ENCODE measurements around the gene GCN1. TPM values are rescaled to one million over a fixed set of nuclear protein-coding genes. Genes with fewer than 3 reads are reported as not detected.

The GCN1 gene
- total and polyA plus RNA-seq, 11 donors = 7.2 to 51.7 (median 33.7) TPM

DNA sequence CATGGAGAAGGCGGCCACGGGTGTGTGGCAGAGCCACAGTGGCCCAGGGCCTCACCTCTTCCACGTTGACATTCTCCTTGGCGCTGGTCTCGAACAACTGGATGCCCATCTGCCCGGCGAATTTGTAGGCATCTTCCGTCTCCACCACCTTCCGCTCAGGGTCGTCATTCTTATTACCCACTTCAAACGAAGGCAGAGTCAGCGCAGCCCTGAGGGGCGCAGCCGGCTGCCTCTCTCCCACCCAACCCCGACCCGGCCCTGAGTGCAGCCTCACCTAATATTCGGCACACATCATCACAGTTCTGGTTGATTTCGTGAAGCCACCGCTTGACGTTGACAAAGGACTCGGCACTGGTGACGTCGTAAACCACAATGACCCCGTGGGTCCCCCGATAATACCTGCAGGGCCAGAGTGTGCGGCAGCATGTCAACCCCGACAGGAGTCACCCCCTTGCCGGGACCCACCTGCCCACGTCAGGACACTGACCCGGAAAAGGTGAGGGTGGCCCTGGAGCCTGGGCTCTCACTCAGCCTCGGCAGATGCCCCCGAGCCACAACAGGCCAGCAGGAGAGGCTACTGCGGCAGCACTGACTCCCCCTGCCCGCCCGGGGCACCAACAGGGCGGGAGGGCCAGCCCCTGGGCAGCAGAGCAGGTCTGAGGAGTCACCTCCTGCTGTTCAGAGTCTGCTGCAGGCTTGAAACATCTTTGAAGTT lies 95.6 kb downstream of the GCN1 start:
- Histone ChIP-seq H3K27me3 (no peaks in the 10 kb centered on the region), H3K9me3 (no peaks in the 10 kb centered on the region), H3K27ac (no peak overlapping the region), H3K4me1 (peaks cover 7 to 45% (median 32%) of the 10 kb centered on the region in 12 donors), H3K4me3 (no peak overlapping the region), H3K36me3 (peaks cover 0 to 100% (median 58%) of the 10 kb centered on the region in 9 donors)
- DNase-seq (peak in 1 of 5 donors; percentile 51), ATAC-seq (no peak)
- intact Hi-C loops (cut with DNase I) = no loop called here
- TF ChIP-seq POLR2A (IDR thresholded peaks at IDR 0.05) = no peak
- TF ChIP-seq, protein P1, sequence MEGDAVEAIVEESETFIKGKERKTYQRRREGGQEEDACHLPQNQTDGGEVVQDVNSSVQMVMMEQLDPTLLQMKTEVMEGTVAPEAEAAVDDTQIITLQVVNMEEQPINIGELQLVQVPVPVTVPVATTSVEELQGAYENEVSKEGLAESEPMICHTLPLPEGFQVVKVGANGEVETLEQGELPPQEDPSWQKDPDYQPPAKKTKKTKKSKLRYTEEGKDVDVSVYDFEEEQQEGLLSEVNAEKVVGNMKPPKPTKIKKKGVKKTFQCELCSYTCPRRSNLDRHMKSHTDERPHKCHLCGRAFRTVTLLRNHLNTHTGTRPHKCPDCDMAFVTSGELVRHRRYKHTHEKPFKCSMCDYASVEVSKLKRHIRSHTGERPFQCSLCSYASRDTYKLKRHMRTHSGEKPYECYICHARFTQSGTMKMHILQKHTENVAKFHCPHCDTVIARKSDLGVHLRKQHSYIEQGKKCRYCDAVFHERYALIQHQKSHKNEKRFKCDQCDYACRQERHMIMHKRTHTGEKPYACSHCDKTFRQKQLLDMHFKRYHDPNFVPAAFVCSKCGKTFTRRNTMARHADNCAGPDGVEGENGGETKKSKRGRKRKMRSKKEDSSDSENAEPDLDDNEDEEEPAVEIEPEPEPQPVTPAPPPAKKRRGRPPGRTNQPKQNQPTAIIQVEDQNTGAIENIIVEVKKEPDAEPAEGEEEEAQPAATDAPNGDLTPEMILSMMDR (IDR thresholded peaks at IDR 0.05) = no peak
- WGBS, 4 donors = 94 to 98% (median 95%) methylated on average over 29 to 36 of the region's 36 CpGs

DNA sequence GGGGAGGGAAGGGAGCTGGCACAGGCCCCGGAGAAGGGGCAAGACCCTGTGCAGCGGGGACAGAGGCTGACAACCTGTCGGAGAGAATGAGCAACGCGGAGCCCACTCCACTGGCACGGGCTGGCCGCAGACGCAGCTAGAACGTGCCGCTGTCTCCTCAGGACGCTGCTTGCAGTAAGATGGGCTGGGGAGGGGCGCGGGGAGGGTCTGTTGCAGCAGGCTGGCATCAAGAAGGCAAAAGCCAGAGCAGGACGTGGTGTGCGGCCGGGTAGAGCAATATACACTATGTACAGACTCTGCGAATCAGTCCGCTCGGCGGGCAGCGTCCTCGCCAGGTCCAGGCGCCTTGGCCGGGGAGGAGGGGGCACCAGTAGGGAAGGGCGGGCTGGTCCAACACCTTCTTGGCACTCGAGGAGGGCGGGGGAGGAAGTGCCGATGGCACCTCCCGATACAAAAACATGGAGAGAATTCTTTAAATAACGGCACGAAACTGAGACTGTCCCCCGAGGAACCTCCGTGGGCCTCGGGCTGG lies 97.8 kb downstream of the GCN1 start:
- Histone ChIP-seq H3K27me3 (no peaks in the 10 kb centered on the region), H3K4me1 (peaks cover 0 to 39% (median 18%) of the 10 kb centered on the region in 12 donors), H3K4me3 (no peak overlapping the region), H3K36me3 (peaks cover 0 to 96% (median 49%) of the 10 kb centered on the region in 9 donors), H3K9me3 (no peaks in the 10 kb centered on the region), H3K27ac (no peak overlapping the region)
- WGBS, 4 donors = 90 to 92% (median 91%) methylated on average over 34 of the region's 34 CpGs
- ATAC-seq (no peak), DNase-seq (peak in 1 of 5 donors; percentile 58)
- intact Hi-C loops (cut with DNase I) = no loop called here
- TF ChIP-seq POLR2A (IDR thresholded peaks at IDR 0.05) = no peak
- TF ChIP-seq, protein P1 (IDR thresholded peaks at IDR 0.05) = no peak

DNA sequence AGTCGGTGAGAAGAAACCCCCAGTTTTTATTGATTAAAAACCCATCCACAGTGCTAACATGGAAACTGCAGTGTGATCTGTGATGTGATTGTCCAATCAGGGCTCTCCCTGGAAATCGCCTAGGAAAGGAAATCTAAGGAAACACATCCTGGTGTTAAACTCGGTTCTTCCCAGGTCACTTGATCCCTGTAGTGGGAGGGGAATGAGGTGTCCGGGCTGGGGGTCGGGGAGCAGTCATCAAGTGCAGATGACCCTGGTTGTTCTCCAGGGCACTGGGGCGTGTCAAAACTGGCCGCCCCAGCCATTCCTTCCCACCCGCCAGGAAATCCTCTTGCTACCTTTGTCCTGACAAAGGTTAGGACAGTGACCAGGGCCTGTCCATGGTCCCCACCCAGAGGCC lies 98.8 kb downstream of the GCN1 start:
- Histone ChIP-seq H3K4me3 (no peak overlapping the region), H3K9me3 (no peaks in the 10 kb centered on the region), H3K36me3 (peaks cover 0 to 91% (median 49%) of the 10 kb centered on the region in 9 donors), H3K27me3 (no peaks in the 10 kb centered on the region), H3K4me1 (peaks cover 0 to 29% (median 8%) of the 10 kb centered on the region in 12 donors), H3K27ac (no peak overlapping the region)
- DNase-seq = peak in 3 of 5 donors; percentile 13 to 37 (median 20)
- ATAC-seq = no peak
- intact Hi-C loops (cut with DNase I) = no loop called here
- TF ChIP-seq POLR2A (IDR thresholded peaks at IDR 0.05) = no peak
- TF ChIP-seq, protein P1 (IDR thresholded peaks at IDR 0.05) = no peak
- 59 to 75% (median 66%) methylated on average over 8 of the region's 8 CpGs for WGBS, 4 donors

DNA sequence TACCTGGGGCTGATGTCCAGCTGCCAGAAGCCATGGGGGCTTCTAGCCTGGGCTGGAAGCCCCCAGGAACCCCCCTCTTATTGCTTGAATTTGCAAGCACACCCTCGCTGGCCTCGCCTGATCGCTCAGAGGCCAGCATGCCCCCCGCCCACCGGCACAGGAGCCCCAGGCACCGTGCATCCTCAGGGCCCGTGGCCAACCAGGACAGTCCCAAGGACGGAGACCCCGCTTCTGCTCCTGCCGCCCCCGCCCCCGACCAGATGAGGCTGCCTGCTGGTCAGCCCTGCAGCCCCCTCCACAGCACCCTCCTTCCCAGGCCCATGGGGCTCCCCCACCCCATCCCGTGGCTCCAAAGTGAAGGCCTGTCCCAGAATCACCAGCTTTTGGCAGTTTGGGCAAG lies 99.2 kb downstream of the GCN1 start:
- Histone ChIP-seq H3K36me3 (peaks cover 0 to 87% (median 49%) of the 10 kb centered on the region in 9 donors), H3K27ac (no peak overlapping the region), H3K27me3 (no peaks in the 10 kb centered on the region), H3K9me3 (no peaks in the 10 kb centered on the region), H3K4me3 (no peak overlapping the region), H3K4me1 (peaks cover 0 to 25% (median 4%) of the 10 kb centered on the region in 12 donors)
- DNase-seq = peak in 1 of 5 donors; percentile 40
- 91 to 97% (median 95%) methylated on average over 5 to 13 of the region's 13 CpGs for WGBS, 4 donors
- intact Hi-C loops (cut with DNase I) = no loop called here
- TF ChIP-seq, protein P1 (IDR thresholded peaks at IDR 0.05) = no peak
- TF ChIP-seq POLR2A (IDR thresholded peaks at IDR 0.05) = no peak
- ATAC-seq = no peak

All from heart left ventricle (tissue), 16 donors.